Measurements from ENCODE around the gene CXCL16. TPM values are rescaled to one million over a fixed set of nuclear protein-coding genes. Genes with fewer than 3 reads are reported as not detected.
"Not testable (repeated sequence)": the region's sequence is repeated elsewhere in the genome, so short reads cannot be mapped to it uniquely, and the experiment has no call there.

Gene CXCL16
- polyA plus RNA-seq, 5 donors = 12.1 to 24.4 (median 16.9) TPM

- no peak for DNase-seq
Observed at GRCh38 chr17:4701116-4701515, 38.6 kb downstream of the CXCL16 start.

- not testable (repeated sequence) for DNase-seq
Observed at GRCh38 chr17:4699401-4700056, 40.2 kb downstream of the CXCL16 start.

GRCh38 chr17:4696437-4696805 lies 43.3 kb downstream of the CXCL16 start:
- no peak for DNase-seq

- no peak for DNase-seq
Observed at GRCh38 chr17:4693416-4693815, 46.3 kb downstream of the CXCL16 start.

- DNase-seq = no peak
Observed at GRCh38 chr17:4691686-4692085, 48.0 kb downstream of the CXCL16 start.

GRCh38 chr17:4690745-4691144 lies 49.0 kb downstream of the CXCL16 start:
- no peak for DNase-seq

- DNase-seq = not testable (repeated sequence)
Observed at GRCh38 chr17:4689872-4690271, 49.9 kb downstream of the CXCL16 start.

GRCh38 chr17:4683739-4684138 lies 56.0 kb downstream of the CXCL16 start:
- DNase-seq = not testable (repeated sequence)

Other genes starting within 250 kb of the CXCL16 start
- 10 to 100 TPM; 17.3 to 30.7 (median 23.5) TPM for gene SPNS2, start 241.0 kb downstream of the CXCL16 start, polyA plus RNA-seq (ENCODE audit: insufficient read depth in 1 of 5, insufficient read length in 5 of 5, low replicate concordance in 1 of 5)
- gene MYBBP1A, start 184.5 kb downstream of the CXCL16 start, polyA plus RNA-seq (ENCODE audit: insufficient read depth in 1 of 5, insufficient read length in 5 of 5, low replicate concordance in 1 of 5) = 10 to 100 TPM; 29.0 to 51.0 (median 35.3) TPM
- gene GGT6, start 179.4 kb downstream of the CXCL16 start, polyA plus RNA-seq (ENCODE audit: insufficient read depth in 1 of 5, insufficient read length in 5 of 5, low replicate concordance in 1 of 5) = 1 to 10 TPM; 3.9 to 9.8 (median 6.1) TPM
- 10 to 100 TPM; 17.2 to 32.0 (median 22.6) TPM for gene SMTNL2, start 155.4 kb downstream of the CXCL16 start, polyA plus RNA-seq (ENCODE audit: insufficient read depth in 1 of 5, insufficient read length in 5 of 5, low replicate concordance in 1 of 5)
- 1 to 10 TPM; 2.9 to 5.0 (median 3.4) TPM for gene ALOX15, start 98.2 kb downstream of the CXCL16 start, polyA plus RNA-seq (ENCODE audit: insufficient read depth in 1 of 5, insufficient read length in 5 of 5, low replicate concordance in 1 of 5)
- 10 to 100 TPM; 32.8 to 56.6 (median 47.0) TPM for gene PELP1, start 35.8 kb downstream of the CXCL16 start, polyA plus RNA-seq (ENCODE audit: insufficient read depth in 1 of 5, insufficient read length in 5 of 5, low replicate concordance in 1 of 5)
- gene ARRB2, start 29.3 kb downstream of the CXCL16 start, polyA plus RNA-seq (ENCODE audit: insufficient read depth in 1 of 5, insufficient read length in 5 of 5, low replicate concordance in 1 of 5) = 10 to 100 TPM; 39.2 to 56.5 (median 44.9) TPM
- gene MED11, start 8.5 kb downstream of the CXCL16 start, polyA plus RNA-seq (ENCODE audit: insufficient read depth in 1 of 5, insufficient read length in 5 of 5, low replicate concordance in 1 of 5) = 10 to 100 TPM; 21.2 to 25.9 (median 24.0) TPM
- gene ZMYND15, start 95 bp downstream of the CXCL16 start, polyA plus RNA-seq (ENCODE audit: insufficient read depth in 1 of 5, insufficient read length in 5 of 5, low replicate concordance in 1 of 5) = under 1 TPM; 0.34 to 0.87 (median 0.65) TPM
- gene TM4SF5, start 32.0 kb upstream of the CXCL16 start, polyA plus RNA-seq (ENCODE audit: insufficient read depth in 1 of 5, insufficient read length in 5 of 5, low replicate concordance in 1 of 5) = not detected
- under 1 TPM in 4 of 5 donors, not detected in 1; 0.16 to 0.97 (median 0.35) TPM for gene VMO1, start 46.4 kb upstream of the CXCL16 start, polyA plus RNA-seq (ENCODE audit: insufficient read depth in 1 of 5, insufficient read length in 5 of 5, low replicate concordance in 1 of 5)
- 1 to 10 TPM in 3 of 5 donors, under 1 TPM in 2; 0.64 to 1.7 (median 1.0) TPM for gene GLTPD2, start 49.0 kb upstream of the CXCL16 start, polyA plus RNA-seq (ENCODE audit: insufficient read depth in 1 of 5, insufficient read length in 5 of 5, low replicate concordance in 1 of 5)
- 100 to 1,000 TPM in 3 of 5 donors, 10 to 100 TPM in 2; 97.5 to 118 (median 100) TPM for gene PSMB6, start 56.2 kb upstream of the CXCL16 start, polyA plus RNA-seq (ENCODE audit: insufficient read depth in 1 of 5, insufficient read length in 5 of 5, low replicate concordance in 1 of 5)
- 10 to 100 TPM; 47.9 to 65.0 (median 60.6) TPM for gene PLD2, start 67.2 kb upstream of the CXCL16 start, polyA plus RNA-seq (ENCODE audit: insufficient read depth in 1 of 5, insufficient read length in 5 of 5, low replicate concordance in 1 of 5)
- gene MINK1, start 93.4 kb upstream of the CXCL16 start, polyA plus RNA-seq (ENCODE audit: insufficient read depth in 1 of 5, insufficient read length in 5 of 5, low replicate concordance in 1 of 5) = 10 to 100 TPM; 47.4 to 64.5 (median 57.3) TPM
- gene C17orf107, start 159.6 kb upstream of the CXCL16 start, polyA plus RNA-seq (ENCODE audit: insufficient read depth in 1 of 5, insufficient read length in 5 of 5, low replicate concordance in 1 of 5) = 1 to 10 TPM in 2 of 5 donors, under 1 TPM in 3; 0.52 to 1.8 (median 0.85) TPM
- 1 to 10 TPM in 2 of 5 donors, under 1 TPM in 3; 0.59 to 1.2 (median 0.94) TPM for gene CHRNE, start 163.2 kb upstream of the CXCL16 start, polyA plus RNA-seq (ENCODE audit: insufficient read depth in 1 of 5, insufficient read length in 5 of 5, low replicate concordance in 1 of 5)
- 1 to 10 TPM; 2.4 to 3.5 (median 2.9) TPM for gene GP1BA, start 192.3 kb upstream of the CXCL16 start, polyA plus RNA-seq (ENCODE audit: insufficient read depth in 1 of 5, insufficient read length in 5 of 5, low replicate concordance in 1 of 5)
- 10 to 100 TPM; 40.1 to 62.0 (median 46.2) TPM for gene SLC25A11, start 200.1 kb upstream of the CXCL16 start, polyA plus RNA-seq (ENCODE audit: insufficient read depth in 1 of 5, insufficient read length in 5 of 5, low replicate concordance in 1 of 5)
- 100 to 1,000 TPM; 105 to 134 (median 122) TPM for gene RNF167, start 200.3 kb upstream of the CXCL16 start, polyA plus RNA-seq (ENCODE audit: insufficient read depth in 1 of 5, insufficient read length in 5 of 5, low replicate concordance in 1 of 5)
- 100 to 1,000 TPM; 315 to 670 (median 399) TPM for gene PFN1, start 208.6 kb upstream of the CXCL16 start, polyA plus RNA-seq (ENCODE audit: insufficient read depth in 1 of 5, insufficient read length in 5 of 5, low replicate concordance in 1 of 5)
- gene ENO3, start 211.2 kb upstream of the CXCL16 start, polyA plus RNA-seq (ENCODE audit: insufficient read depth in 1 of 5, insufficient read length in 5 of 5, low replicate concordance in 1 of 5) = 100 to 1,000 TPM in 1 of 5 donors, 10 to 100 TPM in 4; 12.8 to 101 (median 15.4) TPM
- 10 to 100 TPM; 73.1 to 88.6 (median 76.3) TPM for gene SPAG7, start 227.9 kb upstream of the CXCL16 start, polyA plus RNA-seq (ENCODE audit: insufficient read depth in 1 of 5, insufficient read length in 5 of 5, low replicate concordance in 1 of 5)
- gene CAMTA2, start 247.7 kb upstream of the CXCL16 start, polyA plus RNA-seq (ENCODE audit: insufficient read depth in 1 of 5, insufficient read length in 5 of 5, low replicate concordance in 1 of 5) = 10 to 100 TPM; 25.4 to 40.9 (median 32.4) TPM